K562 (cell line): ENCODE results near the gene TMSB15A. TPM values are rescaled to one million over a fixed set of nuclear protein-coding genes. Genes with fewer than 3 reads are reported as not detected.

ENCODE experiments used
- ARID3A ChIP-seq: IDR thresholded peaks from 2 replicates; pipeline ENCODE4 v1.6.1; 2012; ENCODE audit warnings: low read depth, low read length, improper control_type of control experiment, borderline replicate concordance
- ARNT ChIP-seq, 2 experiments: fragments of 450-650 bp; IDR thresholded peaks; 2 replicates each; pipeline ENCODE4 v1.6.1; 2016; ENCODE audit warnings: mild to moderate bottlenecking in 1 of 2
- BDP1 ChIP-seq: IDR thresholded peaks from 3 replicates; pipeline ENCODE4 v1.6.1; 2011; ENCODE audit not compliant: insufficient read length, insufficient read depth
- BHLHE40 ChIP-seq: IDR thresholded peaks from 2 replicates; pipeline ENCODE4 v1.6.1; 2011; ENCODE audit warnings: low read length, improper control_type of control experiment
- E4F1 ChIP-seq: fragments of 250-450 bp; sonication (Bioruptor Pico); IDR thresholded peaks from 2 replicates; pipeline ENCODE4 v1.5.0; 2021; ENCODE audit warnings: mild to moderate bottlenecking, borderline replicate concordance
- FOS ChIP-seq: IDR thresholded peaks from 3 replicates; pipeline ENCODE4 v1.6.1; 2011; ENCODE audit not compliant: insufficient read length; ENCODE audit errors: extremely low read depth
- KDM4B ChIP-seq, 2 experiments: fragments of 450-650 bp in 1 of 2; sonication (generic) in 1 of 2; IDR thresholded peaks; 2 replicates each; pipeline ENCODE4 v1.6.1; 2016 to 2017; ENCODE audit warnings: borderline replicate concordance in 2 of 2, antibody characterized with exemption in 1 of 2, low read depth in 1 of 2, mild to moderate bottlenecking in 1 of 2
- SMAD3 ChIP-seq: fragments of 450-650 bp; formaldehyde crosslinking; conservative IDR thresholded peaks from 2 replicates; pipeline ENCODE4 v1.4.0; 2020; ENCODE audit warnings: mild to moderate bottlenecking
- SMAD4 ChIP-seq: fragments of 250-450 bp; sonication (Bioruptor Pico); conservative IDR thresholded peaks from 2 replicates; pipeline ENCODE4 v1.8.0; 2021; ENCODE audit warnings: inconsistent platforms, mild to moderate bottlenecking, moderate library complexity
- SREBF2 ChIP-seq: sonication (generic); formaldehyde crosslinking; IDR thresholded peaks from 2 replicates; pipeline ENCODE4 v1.4.0; 2020; ENCODE audit warnings: mild to moderate bottlenecking, missing genetic modification reagents
- ZBTB1 ChIP-seq: sonication (generic); formaldehyde crosslinking; IDR thresholded peaks from 2 replicates; pipeline ENCODE4 v1.8.1; 2023; ENCODE audit warnings: missing genetic modification reagents, low read depth, mild to moderate bottlenecking, borderline replicate concordance
- ZFX ChIP-seq: sonication (generic); formaldehyde crosslinking; IDR thresholded peaks from 2 replicates; pipeline ENCODE4 v1.8.0; 2022; ENCODE audit warnings: mild to moderate bottlenecking, missing genetic modification reagents, moderate library complexity
- polyA plus RNA-seq, 8 experiments: library from polyadenylated mRNA; depleted of rRNA in 4 of 8; stranded (reverse) in 5 of 8; unstranded in 3 of 8; fragments of >200 nt; fragmentation: Nextera tagmentation in 2 of 8; fragmentation: Illumina TruSeq in 1 of 8; extraction: Ambion mirVana in 2 of 8; extraction: Trizol in 1 of 8; gene quantifications; 2 replicates each; pipeline versions ENCODE4 v1.2.1 to v1.2.3, GENCODE V29; 2011 to 2014; ENCODE audit warnings: inconsistent platforms in 1 of 8, missing spikeins in 1 of 8
- total RNA-seq, 7 experiments: library from RNA; depleted of rRNA in 6 of 7; stranded (reverse); fragments of >200 nt in 6 of 7; fragmentation: Illumina TruSeq in 2 of 7; extraction: Trizol in 2 of 7; gene quantifications; 2 replicates each; pipeline versions ENCODE4 v1.2.1 to v1.2.3, GENCODE V29; 2011 to 2021; ENCODE audit warnings: low replicate concordance in 1 of 7

The TMSB15A gene
- total and polyA plus RNA-seq, 9 of the 15 experiments (the other 6 are each of a cell fraction or from before 2014, with no cell fraction given): 0.49 to 1.6 (median 1.1) TPM

- no peak for TF ChIP-seq ARID3A
- no peak for TF ChIP-seq ZBTB1 (CRISPR knock-in tag)
- TF ChIP-seq ZFX (CRISPR knock-in tag): no peak
- no peak for TF ChIP-seq SMAD3
- no peak for TF ChIP-seq BHLHE40
- no peak for TF ChIP-seq KDM4B (IDR thresholded peaks at IDR 0.05; ENCODE audit: borderline replicate concordance in 2 of 2, low read depth in 1 of 2)
- TF ChIP-seq ARNT (IDR thresholded peaks at IDR 0.05): no peak
- no peak for TF ChIP-seq BDP1
- no peak for TF ChIP-seq FOS
- no peak for TF ChIP-seq SREBF2
- TF ChIP-seq SMAD4: no peak
- TF ChIP-seq E4F1 (CRISPR knock-in tag): no peak
- TF ChIP-seq, all 486 proteins: peak for 7
Measured at GRCh38 chrX:102515975-102516941, at the start of gene TMSB15A (continued).
